Subcutaneous abdominal adipose tissue (tissue), 5 donors: ENCODE data around the gene IFNAR1.

Source experiments
- H3K27ac ChIP-seq: one replicate; pipeline ENCODE4 v1.7.0; 2013; ENCODE audit warnings: low read depth, mild to moderate bottlenecking, inconsistent platforms, low read length, moderate library complexity
- H3K27me3 ChIP-seq, 5 donors: one replicate each; pipeline ENCODE4 v1.7.0; 2013; ENCODE audit warnings: low read length in 5 of 5, inconsistent platforms in 1 of 5; ENCODE audit not compliant: control insufficient read depth in 5 of 5, insufficient read depth in 4 of 5
- H3K36me3 ChIP-seq, 5 donors: one replicate each; pipeline ENCODE4 v1.7.0; 2013; ENCODE audit warnings: low read length in 5 of 5; ENCODE audit not compliant: control insufficient read depth in 5 of 5, insufficient read depth in 5 of 5
- H3K4me1 ChIP-seq, 5 donors: one replicate each; pipeline ENCODE4 v1.7.0; 2013; ENCODE audit warnings: low read length in 5 of 5, mild to moderate bottlenecking in 3 of 5, moderate library complexity in 1 of 5; ENCODE audit not compliant: control insufficient read depth in 5 of 5, insufficient read depth in 5 of 5
- H3K4me3 ChIP-seq, 5 donors: one replicate each; pipeline ENCODE4 v1.7.0; 2013; ENCODE audit warnings: low read length in 5 of 5, low read depth in 1 of 5
- H3K9ac ChIP-seq, 5 donors: one replicate each; pipeline ENCODE4 v1.7.0; 2013; ENCODE audit warnings: low read length in 5 of 5, mild to moderate bottlenecking in 4 of 5, moderate library complexity in 3 of 5
- H3K9me3 ChIP-seq, 5 donors: one replicate each; pipeline ENCODE4 v1.7.0; 2013; ENCODE audit warnings: low read length in 5 of 5; ENCODE audit not compliant: control insufficient read depth in 5 of 5
- donor health status: healthy.
- donor health status: healthy.
- donor health status: healthy.
- donor health status: healthy.
- donor health status: healthy.

The IFNAR1 gene

DNA sequence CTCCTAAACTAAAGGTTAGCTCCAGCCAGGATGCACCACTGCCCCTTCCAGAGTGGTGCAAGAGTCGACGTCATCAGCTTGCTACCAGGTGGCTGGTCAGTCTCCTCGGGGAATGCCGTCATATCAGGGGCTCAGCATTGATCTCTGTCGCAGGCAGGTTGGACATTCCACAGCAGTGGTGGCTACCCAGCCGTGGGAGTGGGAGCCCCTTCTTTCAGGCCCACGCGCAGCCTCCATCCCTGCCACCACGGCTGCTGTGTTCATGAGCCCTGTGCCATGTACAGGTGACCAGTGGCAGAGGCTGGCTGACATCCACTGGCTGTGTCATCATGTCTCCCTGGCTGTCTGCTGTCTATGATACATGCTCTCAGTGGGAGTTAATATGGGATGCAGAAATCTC lies 33.1 kb upstream of the IFNAR1 start:
- H3K27me3 ChIP-seq, result no peaks in the 10 kb centered on the region
- H3K36me3 ChIP-seq, result peaks cover 0 to 65% (median 57%) of the 10 kb centered on the region in 5 donors
- no peak overlapping the region for H3K27ac ChIP-seq
- H3K4me3 ChIP-seq, result no peak overlapping the region
- peaks cover 5 to 28% (median 19%) of the 10 kb centered on the region in 5 donors for H3K4me1 ChIP-seq
- H3K9me3 ChIP-seq, result no peaks in the 10 kb centered on the region
- H3K9ac ChIP-seq, result no peak overlapping the region

DNA sequence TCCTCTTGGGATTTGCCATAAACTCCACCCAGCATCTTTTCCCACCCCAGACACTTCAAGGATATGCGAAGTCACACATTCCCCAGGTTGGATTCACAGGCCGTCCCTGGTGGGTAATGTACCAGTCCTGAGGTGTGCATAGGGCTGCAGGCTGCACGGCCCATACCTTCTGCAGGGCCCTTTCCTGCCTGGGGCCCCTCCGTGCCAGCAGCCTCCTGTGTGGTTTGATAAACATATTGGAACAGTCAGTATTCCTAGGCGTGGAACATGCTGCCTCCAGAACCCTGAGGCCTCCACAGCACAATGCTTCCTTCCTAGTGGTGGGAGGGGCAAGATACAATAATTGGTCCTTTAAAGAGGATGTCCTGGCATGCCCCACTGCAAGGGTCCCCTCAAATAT lies 32.0 kb upstream of the IFNAR1 start:
- Histone ChIP-seq H3K27ac (no peak overlapping the region), H3K9me3 (no peaks in the 10 kb centered on the region), H3K9ac (no peak overlapping the region), H3K27me3 (no peaks in the 10 kb centered on the region), H3K4me1 (peaks cover 0 to 18% (median 10%) of the 10 kb centered on the region in 5 donors), H3K4me3 (no peak overlapping the region), H3K36me3 (peaks cover 5 to 71% (median 62%) of the 10 kb centered on the region in 5 donors)

DNA sequence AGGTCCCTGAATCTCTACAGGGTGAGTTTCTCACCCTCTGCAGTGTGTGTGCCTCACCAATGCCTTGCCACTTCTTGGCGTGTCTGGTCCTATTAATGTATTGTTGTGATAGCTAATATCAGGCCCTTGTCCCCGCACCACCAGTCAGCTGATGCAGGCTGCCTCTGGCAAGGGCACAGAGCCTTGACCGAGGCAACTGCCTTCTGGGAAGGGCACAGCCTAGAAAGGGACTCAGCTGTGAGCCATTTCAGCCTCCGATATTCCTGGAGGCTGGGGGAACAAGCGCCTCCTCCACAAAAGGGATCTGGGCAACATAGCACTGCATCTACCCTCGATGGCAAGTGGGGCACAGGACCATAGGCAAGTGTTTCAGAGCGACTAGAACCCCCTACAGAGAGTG lies 31.6 kb upstream of the IFNAR1 start:
- Histone ChIP-seq H3K27me3 (no peaks in the 10 kb centered on the region), H3K4me1 (peaks cover 0 to 14% (median 10%) of the 10 kb centered on the region in 5 donors), H3K27ac (no peak overlapping the region), H3K9ac (no peak overlapping the region), H3K9me3 (no peaks in the 10 kb centered on the region), H3K36me3 (peaks cover 5 to 68% (median 62%) of the 10 kb centered on the region in 5 donors), H3K4me3 (no peak overlapping the region)

GRCh38 chr21:33293811-33294216 lies 31.0 kb upstream of the IFNAR1 start:
- Histone ChIP-seq H3K27ac (no peak overlapping the region), H3K27me3 (no peaks in the 10 kb centered on the region), H3K36me3 (peaks cover 5 to 63% (median 58%) of the 10 kb centered on the region in 5 donors), H3K4me3 (no peak overlapping the region), H3K9me3 (no peaks in the 10 kb centered on the region), H3K9ac (no peak overlapping the region), H3K4me1 (peaks cover 0 to 10% (median 7%) of the 10 kb centered on the region in 5 donors)

DNA sequence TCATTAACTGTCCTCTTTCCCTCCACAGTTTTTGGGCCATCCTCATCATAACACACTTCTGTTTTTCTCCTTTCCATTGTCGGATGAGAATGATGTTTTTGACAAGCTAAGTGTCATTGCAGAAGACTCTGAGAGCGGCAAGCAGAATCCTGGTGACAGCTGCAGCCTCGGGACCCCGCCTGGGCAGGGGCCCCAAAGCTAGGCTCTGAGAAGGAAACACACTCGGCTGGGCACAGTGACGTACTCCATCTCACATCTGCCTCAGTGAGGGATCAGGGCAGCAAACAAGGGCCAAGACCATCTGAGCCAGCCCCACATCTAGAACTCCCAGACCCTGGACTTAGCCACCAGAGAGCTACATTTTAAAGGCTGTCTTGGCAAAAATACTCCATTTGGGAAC lies 28.6 kb upstream of the IFNAR1 start:
- Histone ChIP-seq H3K4me3 (no peak overlapping the region), H3K9ac (no peak overlapping the region), H3K36me3 (peaks cover 5 to 47% (median 43%) of the 10 kb centered on the region in 5 donors), H3K9me3 (no peaks in the 10 kb centered on the region), H3K27ac (no peak overlapping the region), H3K27me3 (no peaks in the 10 kb centered on the region), H3K4me1 (peaks cover 0 to 24% (median 12%) of the 10 kb centered on the region in 5 donors)

- H3K36me3 ChIP-seq, result peaks cover 5 to 21% (median 16%) of the 10 kb centered on the region in 5 donors
- no peak overlapping the region for H3K4me3 ChIP-seq
- no peaks in the 10 kb centered on the region for H3K27me3 ChIP-seq
- H3K9ac ChIP-seq, result no peak overlapping the region
- H3K9me3 ChIP-seq, result no peaks in the 10 kb centered on the region
- H3K27ac ChIP-seq, result peak overlapping the region; percentile 29
- H3K4me1 ChIP-seq, result peaks cover 0 to 36% (median 16%) of the 10 kb centered on the region in 5 donors
These were observed 25.5 kb upstream of the IFNAR1 start for GRCh38 chr21:33299181-33299752.

- H3K9ac ChIP-seq, result peak overlapping the region in 3 of 5 donors; percentile 12 to 19 (median 13)
- peaks cover 5 to 13% (median 10%) of the 10 kb centered on the region in 5 donors for H3K36me3 ChIP-seq
- peaks cover 0 to 36% (median 16%) of the 10 kb centered on the region in 5 donors for H3K4me1 ChIP-seq
- no peak overlapping the region for H3K4me3 ChIP-seq
- H3K27ac ChIP-seq, result peak overlapping the region; percentile 75
- H3K27me3 ChIP-seq, result no peaks in the 10 kb centered on the region
- no peaks in the 10 kb centered on the region for H3K9me3 ChIP-seq
These were observed 23.8 kb upstream of the IFNAR1 start for GRCh38 chr21:33300701-33301631.

GRCh38 chr21:33301632-33302002 lies 23.2 kb upstream of the IFNAR1 start:
- Histone ChIP-seq H3K4me3 (no peak overlapping the region), H3K9ac (peak overlapping the region in 2 of 5 donors; percentile 13 to 19), H3K36me3 (peaks cover 0 to 7% (median 5%) of the 10 kb centered on the region in 5 donors), H3K4me1 (peaks cover 0 to 36% (median 16%) of the 10 kb centered on the region in 5 donors), H3K9me3 (no peaks in the 10 kb centered on the region), H3K27me3 (no peaks in the 10 kb centered on the region), H3K27ac (peak overlapping the region; percentile 75)

- Histone ChIP-seq H3K27me3 (no peaks in the 10 kb centered on the region), H3K9ac (no peak overlapping the region), H3K9me3 (no peaks in the 10 kb centered on the region), H3K27ac (peak overlapping the region; percentile 75), H3K4me3 (no peak overlapping the region), H3K36me3 (peaks cover 0 to 4% (median 1%) of the 10 kb centered on the region in 5 donors), H3K4me1 (peaks cover 0 to 36% (median 16%) of the 10 kb centered on the region in 5 donors)
These were observed 22.7 kb upstream of the IFNAR1 start for GRCh38 chr21:33302055-33302454.

GRCh38 chr21:33302796-33303195 lies 22.0 kb upstream of the IFNAR1 start:
- no peak overlapping the region for H3K9ac ChIP-seq
- no peak overlapping the region for H3K27ac ChIP-seq
- no peaks in the 10 kb centered on the region for H3K27me3 ChIP-seq

More at GRCh38 chr21:33302796-33303195, 22.0 kb upstream of the IFNAR1 start:
- Histone ChIP-seq H3K9me3 (no peaks in the 10 kb centered on the region), H3K4me1 (peaks cover under 1 to 36% (median 16%) of the 10 kb centered on the region in 5 donors), H3K36me3 (no peaks in the 10 kb centered on the region), H3K4me3 (no peak overlapping the region)
